Measurements from ENCODE around the gene CORO7.

The CORO7 gene

GRCh38 chr16:4353675-4354074, 62.7 kb downstream of the CORO7 start:
- ChIA-PET POLR2A (no interaction called here), CTCF (interaction anchor here (1.3 to 1.4 kb wide), 2 partner anchors 10 to 50 kb away, joined by 3 read pairs; no protein-coding TSS in a partner anchor)
- no peak for DNase-seq (ENCODE audit: extremely low spot score)
- TF ChIP-seq, protein P1, sequence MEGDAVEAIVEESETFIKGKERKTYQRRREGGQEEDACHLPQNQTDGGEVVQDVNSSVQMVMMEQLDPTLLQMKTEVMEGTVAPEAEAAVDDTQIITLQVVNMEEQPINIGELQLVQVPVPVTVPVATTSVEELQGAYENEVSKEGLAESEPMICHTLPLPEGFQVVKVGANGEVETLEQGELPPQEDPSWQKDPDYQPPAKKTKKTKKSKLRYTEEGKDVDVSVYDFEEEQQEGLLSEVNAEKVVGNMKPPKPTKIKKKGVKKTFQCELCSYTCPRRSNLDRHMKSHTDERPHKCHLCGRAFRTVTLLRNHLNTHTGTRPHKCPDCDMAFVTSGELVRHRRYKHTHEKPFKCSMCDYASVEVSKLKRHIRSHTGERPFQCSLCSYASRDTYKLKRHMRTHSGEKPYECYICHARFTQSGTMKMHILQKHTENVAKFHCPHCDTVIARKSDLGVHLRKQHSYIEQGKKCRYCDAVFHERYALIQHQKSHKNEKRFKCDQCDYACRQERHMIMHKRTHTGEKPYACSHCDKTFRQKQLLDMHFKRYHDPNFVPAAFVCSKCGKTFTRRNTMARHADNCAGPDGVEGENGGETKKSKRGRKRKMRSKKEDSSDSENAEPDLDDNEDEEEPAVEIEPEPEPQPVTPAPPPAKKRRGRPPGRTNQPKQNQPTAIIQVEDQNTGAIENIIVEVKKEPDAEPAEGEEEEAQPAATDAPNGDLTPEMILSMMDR (IDR thresholded peaks at IDR 0.05; ENCODE audit: control extremely low read depth, extremely low read depth, low read depth, missing control alignments) = no peak

- ChIA-PET CTCF (interaction anchor here (1.0 to 3.6 kb wide), 5 partner anchors 11 to 99 kb away, joined by 3 to 14 read pairs (median 5); no protein-coding TSS in a partner anchor), POLR2A (no interaction called here)
- DNase-seq (ENCODE audit: extremely low spot score) = no peak
- TF ChIP-seq, protein P1 (IDR thresholded peaks at IDR 0.05; ENCODE audit: control extremely low read depth, extremely low read depth, low read depth, missing control alignments) = no peak
Measured at GRCh38 chr16:4352843-4353242, 63.6 kb downstream of the CORO7 start.

DNA sequence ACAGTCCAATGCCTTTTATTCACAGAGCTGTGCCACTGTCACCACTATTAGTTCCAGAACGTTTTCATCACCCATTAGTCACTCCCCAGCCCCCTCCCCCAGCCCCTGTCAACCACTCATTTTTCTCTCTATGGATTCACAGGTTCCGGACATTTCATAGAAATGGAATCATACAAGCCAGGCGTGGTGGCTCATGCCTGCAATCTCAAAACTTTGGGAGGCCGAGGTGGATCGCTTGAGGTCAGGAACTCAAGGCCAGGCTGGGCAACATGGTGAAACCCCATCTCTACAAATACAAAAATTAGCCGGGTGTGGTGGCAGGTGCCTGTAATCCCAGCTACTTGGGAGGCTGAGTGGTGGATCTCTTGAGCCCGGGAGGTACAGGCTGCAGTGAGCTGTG, 64.5 kb downstream of the CORO7 start:
- ChIA-PET CTCF (interaction anchor here (0.7 to 3.6 kb wide), 9 partner anchors 9 to 369 kb away, joined by 3 to 14 read pairs (median 5); no protein-coding TSS in a partner anchor), POLR2A (interaction anchor here (0.6 kb wide), 1 partner anchor 26 kb away, joined by 4 read pairs; no protein-coding TSS in a partner anchor)
- DNase-seq (ENCODE audit: extremely low spot score) = no peak
- TF ChIP-seq, protein P1 (IDR thresholded peaks at IDR 0.05; ENCODE audit: control extremely low read depth, extremely low read depth, low read depth, missing control alignments) = no peak

DNA sequence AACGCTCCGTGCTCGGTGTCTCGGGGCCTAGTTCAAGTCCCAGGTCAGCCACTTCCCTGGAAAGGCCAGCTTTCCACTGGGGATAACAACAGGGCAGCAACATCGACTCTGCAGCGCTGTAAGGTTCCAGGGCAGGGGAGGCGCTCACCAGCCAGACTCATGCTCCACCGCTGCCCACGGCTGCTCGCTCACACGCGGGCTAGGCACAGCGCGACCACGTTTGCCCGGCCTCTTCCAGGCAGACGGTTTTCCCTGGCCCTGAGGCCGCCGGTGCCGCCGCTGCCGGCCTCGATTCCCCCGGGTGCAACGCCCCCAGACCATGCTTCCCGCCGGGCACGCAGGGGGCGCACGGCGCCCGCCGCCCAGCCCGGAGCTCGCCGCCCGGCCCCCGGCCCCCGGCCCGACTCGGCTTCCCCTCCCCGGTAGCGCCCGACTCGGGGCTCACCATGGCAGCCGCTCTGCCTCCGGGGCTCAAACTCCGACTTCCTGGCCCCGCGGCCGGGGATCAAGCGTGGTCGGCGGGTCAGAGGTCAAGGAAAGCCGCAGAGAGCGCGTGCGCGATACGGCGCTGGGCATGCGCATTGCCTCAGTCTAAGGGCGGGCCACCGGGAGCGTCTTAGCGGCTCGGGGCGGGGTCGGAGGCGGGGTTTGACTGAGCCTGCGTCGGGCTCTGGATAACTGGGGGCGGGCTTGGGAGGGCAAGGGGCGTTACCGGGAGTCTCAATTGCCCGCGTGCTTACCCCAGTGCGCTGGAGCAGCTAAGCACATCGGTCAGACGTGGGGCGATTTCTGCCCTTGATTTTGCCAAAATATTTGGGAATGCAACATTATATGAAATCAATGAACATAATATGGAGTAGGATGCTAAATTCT, 65.4 kb downstream of the CORO7 start, which contains the start of gene PAM16:
TSS of gene PAM16 (minus strand) at position 535 of the 873 bp plus-strand sequence. CDS start at position 448, 87 bp downstream.
- TF ChIP-seq, protein P1 (IDR thresholded peaks at IDR 0.05; ENCODE audit: control extremely low read depth, extremely low read depth, low read depth, missing control alignments) = no peak
- DNase-seq (ENCODE audit: extremely low spot score) = peak; percentile 98
- ChIA-PET CTCF (interaction anchor here (0.7 to 3.6 kb wide), 12 partner anchors 8 to 368 kb away, joined by 3 to 14 read pairs (median 5); no protein-coding TSS in a partner anchor), POLR2A (no interaction called here)

- TF ChIP-seq, protein P1 (IDR thresholded peaks at IDR 0.05; ENCODE audit: control extremely low read depth, extremely low read depth, low read depth, missing control alignments) = no peak
- CTCF ChIA-PET = interaction anchor here (1.0 to 3.6 kb wide), 10 partner anchors 8 to 96 kb away, joined by 3 to 14 read pairs (median 6); no protein-coding TSS in a partner anchor
- no peak for DNase-seq (ENCODE audit: extremely low spot score)
- POLR2A ChIA-PET = no interaction called here
Measured at GRCh38 chr16:4350365-4350786, 66.0 kb downstream of the CORO7 start.

DNA sequence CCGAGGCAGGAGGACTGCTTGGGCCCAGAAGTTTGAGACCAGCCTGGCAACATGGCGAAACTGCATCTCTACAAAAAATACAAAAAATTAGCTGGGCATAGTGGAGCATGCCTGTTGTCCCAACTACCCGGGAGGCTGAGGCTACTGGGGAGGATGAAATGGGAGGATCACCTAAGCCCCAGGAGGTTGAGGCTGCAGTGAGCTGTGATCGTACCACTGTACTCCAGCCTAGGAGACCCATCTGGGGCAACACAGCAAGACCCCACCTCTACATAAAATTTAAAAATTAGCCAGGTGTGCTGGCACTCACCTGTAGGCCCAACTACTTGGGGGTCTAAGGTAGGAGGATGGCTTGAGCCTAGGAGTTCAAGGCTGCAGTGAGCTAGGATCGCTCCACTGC, 67.1 kb downstream of the CORO7 start:
- POLR2A ChIA-PET = no interaction called here
- TF ChIP-seq, protein P1 (IDR thresholded peaks at IDR 0.05; ENCODE audit: control extremely low read depth, extremely low read depth, low read depth, missing control alignments) = no peak
- no peak for DNase-seq (ENCODE audit: extremely low spot score)
- CTCF ChIA-PET = interaction anchor here (1.0 to 3.6 kb wide), 6 partner anchors 9 to 95 kb away, joined by 4 to 12 read pairs (median 6); no protein-coding TSS in a partner anchor
